Stimulated activated CD4-positive, alpha-beta T cell treated with anti-CD3 and anti-CD28 coated beads, Interleukin-1b, Interleukin-23, amount 100 ng/mL, for 1 hour (primary cell): Measurements from ENCODE around the gene C1orf116.
A peak's percentile ranks its signal among the peaks of the same experiment; 100 is the strongest.
"Not testable (repeated sequence)": the region's sequence is repeated elsewhere in the genome, so short reads cannot be mapped to it uniquely, and the experiment has no call there.

Experiments used
- DNase-seq, 2 donors: peaks; one replicate each; pipeline ENCODE4 v3.0.0-alpha.2; 2020; ENCODE audit warnings: low read depth in 2 of 2

Gene C1orf116

GRCh38 chr1:207058878-207059867 lies 26.6 kb upstream of the C1orf116 start:
- no peak for DNase-seq

GRCh38 chr1:207058252-207058651 lies 25.7 kb upstream of the C1orf116 start:
- DNase-seq: no peak

GRCh38 chr1:207056673-207057072 lies 24.1 kb upstream of the C1orf116 start:
- no peak for DNase-seq

GRCh38 chr1:207055386-207056001 lies 22.9 kb upstream of the C1orf116 start:
- no peak for DNase-seq

- DNase-seq: no peak
Measured at GRCh38 chr1:207054491-207054890, 21.9 kb upstream of the C1orf116 start.

DNA sequence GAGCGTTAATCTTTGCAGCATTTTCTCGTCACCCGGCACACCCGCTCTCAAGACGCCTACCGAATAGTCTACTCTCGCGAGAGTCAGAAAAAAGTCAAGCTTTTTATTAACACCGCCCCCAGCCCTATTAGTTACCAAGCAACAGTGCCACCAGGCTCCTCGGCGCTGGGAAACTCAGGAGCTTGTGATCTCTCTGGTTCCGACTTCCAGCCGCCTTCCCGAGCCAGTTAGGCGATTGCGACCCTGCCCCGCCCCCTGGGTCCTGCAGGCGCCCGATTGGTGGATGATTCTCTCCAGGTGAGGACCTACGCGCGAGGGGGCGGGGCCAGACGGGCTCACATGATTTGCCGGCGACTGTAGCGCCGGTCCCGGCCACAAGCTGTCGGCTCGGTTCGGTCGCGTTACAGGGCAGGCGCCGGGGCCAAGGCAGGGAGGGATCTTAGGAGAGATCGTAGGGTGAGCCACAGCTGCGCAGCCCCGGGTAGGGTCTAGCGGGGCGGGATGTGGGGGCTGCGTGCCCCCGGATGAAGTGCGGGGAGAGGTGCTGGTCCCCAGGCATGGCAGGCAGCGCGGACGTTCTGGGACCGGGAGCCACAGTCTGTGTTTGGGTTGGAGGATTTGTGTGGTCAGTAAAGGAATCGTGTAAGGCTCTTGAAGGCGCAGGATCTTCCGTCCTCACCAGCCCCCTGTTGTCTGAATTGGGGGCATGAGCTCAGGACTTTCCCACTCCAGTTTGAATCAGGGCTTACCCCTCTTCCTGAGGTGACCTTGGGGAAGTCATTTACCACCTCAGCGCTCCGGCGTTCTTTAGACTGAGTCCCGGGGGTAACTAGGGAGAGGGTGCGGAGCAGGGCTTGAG lies 20.6 kb upstream of the C1orf116 start, which contains the start of gene PFKFB2:
Gene PFKFB2 (plus strand): TSS at position 365 of the 859 bp plus-strand sequence. CDS start 1,443 bp downstream, outside the sequence.
- peak; percentile 81 to 95 for DNase-seq

DNA sequence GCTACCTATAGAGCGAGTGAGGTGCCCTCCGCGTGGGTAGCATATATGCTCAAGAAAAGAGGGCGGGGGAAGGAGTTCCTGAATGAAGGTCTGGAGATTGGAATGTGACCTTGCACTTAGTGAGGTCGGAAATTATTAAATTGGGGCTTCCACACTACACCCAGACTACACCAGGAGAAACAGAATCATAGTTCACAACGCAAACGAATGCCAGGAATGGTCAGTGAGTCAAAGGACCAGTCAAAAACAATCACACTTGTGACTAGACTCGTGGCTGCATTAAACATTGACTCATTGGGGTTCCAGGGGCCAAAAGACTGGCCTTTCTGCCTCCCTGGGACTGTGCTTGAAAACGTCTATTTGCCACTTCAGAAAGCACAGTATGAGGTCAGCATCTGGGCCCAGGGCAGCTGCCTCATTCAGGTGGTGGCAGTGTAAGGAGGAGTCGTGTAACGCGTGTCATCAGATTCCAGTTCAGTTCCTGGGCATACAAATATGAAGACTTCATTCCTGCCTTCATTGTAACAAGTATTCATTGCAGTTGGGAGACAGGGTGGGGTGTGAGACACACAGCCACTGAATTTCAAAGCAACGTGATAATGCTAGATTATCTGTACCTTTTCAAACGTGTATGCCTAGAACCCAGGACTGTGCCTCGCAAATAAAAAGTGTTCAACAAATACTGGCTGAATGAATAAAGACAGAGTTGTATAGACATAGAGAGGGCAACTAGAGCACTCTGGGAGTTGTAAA lies 18.8 kb upstream of the C1orf116 start, which contains the start of gene YOD1:
Gene YOD1 (minus strand): TSS at position 18 of the 753 bp plus-strand sequence. CDS start 178 bp downstream, outside the sequence.
- no peak for DNase-seq

DNA sequence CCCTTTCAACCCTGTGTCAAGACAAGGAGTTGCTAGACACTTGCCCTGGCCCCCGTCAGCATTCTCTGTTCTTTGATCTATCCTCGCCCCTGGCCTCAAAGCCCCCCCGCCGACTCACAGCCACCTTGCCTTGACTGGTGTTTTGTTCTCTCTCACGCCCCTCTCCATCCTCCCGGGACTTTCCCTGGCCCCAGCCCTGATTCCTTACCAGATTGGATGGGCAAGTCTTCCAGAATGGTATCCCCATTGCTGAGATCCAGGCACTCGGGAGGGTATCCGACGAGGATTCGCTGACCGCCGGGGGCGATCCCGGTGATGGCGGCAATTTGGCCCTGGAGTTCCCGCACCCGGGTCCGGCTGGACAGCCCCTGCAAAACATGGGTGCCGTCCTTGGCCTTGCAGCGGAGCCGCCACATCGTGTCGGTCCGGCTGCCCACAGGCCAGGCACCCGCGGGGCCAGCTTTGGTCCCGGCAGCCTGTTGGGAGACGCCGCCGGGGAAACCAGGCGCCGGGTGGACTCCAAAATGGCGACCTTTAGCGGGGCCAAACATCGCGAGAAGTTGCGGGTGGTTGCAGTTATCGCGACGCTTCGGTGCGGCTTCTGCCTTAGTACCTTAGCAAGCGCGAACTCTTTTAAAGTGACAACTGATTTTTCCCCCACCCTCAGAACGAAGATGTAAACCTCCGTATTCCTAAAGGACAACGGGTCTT lies 18.1 kb upstream of the C1orf116 start:
- peak; percentile 68 to 79 for DNase-seq

DNA sequence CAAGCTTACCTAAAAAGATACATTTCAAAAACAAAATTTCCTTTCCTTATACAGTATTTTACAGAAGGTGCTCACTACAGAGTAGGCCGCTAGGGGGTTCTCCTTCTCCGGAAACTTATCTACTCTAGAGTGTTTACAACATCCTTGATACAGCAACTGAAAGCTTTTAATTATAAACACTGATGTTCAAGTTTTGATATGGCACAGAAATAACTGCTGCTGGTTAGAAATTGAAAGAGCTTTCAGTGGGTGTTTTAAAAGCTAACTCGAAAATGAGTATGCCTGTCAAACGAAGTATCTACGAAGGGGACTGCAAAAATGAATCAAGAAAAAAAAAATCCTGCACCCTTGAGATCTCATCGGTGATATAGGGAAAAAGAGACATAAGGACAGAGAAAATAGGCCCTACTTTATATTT lies 17.4 kb upstream of the C1orf116 start:
- DNase-seq: no peak

GRCh38 chr1:207049514-207049913 lies 17.0 kb upstream of the C1orf116 start:
- DNase-seq: no peak

GRCh38 chr1:207049054-207049453 lies 16.5 kb upstream of the C1orf116 start:
- no peak for DNase-seq

DNA sequence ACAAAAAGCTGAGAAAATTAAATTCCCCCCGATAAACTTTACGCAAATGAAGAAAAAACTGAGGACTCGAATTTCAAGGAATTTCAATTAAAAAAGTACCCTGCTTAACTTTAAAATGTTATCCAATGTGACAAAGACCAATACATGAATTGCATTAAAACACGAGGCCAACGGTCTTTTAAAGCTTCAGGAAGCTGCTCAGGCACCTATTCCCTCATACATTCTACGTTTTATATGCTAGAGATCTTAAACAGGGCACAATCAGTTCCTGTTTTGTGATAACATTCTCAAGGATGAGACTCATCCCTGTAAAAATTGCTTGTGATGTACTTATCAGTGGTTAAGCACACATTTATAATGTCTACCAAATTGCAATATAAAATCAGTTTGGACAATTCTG lies 15.5 kb upstream of the C1orf116 start:
- DNase-seq: no peak

DNA sequence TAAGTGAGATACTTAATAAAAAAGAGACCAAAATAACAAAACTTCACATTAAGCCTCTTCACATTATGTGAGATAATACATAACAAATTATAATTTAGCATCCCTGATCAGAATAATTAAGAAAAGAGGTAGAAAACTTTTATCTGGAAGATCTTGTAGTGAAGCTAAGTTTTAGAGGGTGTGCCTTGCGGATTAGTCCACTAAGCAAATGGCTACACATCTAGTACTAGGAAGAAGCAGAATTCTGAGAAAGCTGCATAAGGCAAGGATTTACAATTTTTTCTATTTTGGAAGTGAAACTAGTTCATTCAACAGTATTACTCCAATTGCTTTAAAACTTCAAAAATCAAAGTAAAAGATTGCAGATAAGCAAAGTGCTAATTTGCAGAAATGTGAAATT lies 14.9 kb upstream of the C1orf116 start:
- DNase-seq: no peak

- DNase-seq: no peak
Measured at GRCh38 chr1:207045453-207045852, 12.9 kb upstream of the C1orf116 start.

GRCh38 chr1:207041397-207041796 lies 8.8 kb upstream of the C1orf116 start:
- DNase-seq: not testable (repeated sequence)

- no peak for DNase-seq
Measured at GRCh38 chr1:207040181-207040533, 7.6 kb upstream of the C1orf116 start.

DNA sequence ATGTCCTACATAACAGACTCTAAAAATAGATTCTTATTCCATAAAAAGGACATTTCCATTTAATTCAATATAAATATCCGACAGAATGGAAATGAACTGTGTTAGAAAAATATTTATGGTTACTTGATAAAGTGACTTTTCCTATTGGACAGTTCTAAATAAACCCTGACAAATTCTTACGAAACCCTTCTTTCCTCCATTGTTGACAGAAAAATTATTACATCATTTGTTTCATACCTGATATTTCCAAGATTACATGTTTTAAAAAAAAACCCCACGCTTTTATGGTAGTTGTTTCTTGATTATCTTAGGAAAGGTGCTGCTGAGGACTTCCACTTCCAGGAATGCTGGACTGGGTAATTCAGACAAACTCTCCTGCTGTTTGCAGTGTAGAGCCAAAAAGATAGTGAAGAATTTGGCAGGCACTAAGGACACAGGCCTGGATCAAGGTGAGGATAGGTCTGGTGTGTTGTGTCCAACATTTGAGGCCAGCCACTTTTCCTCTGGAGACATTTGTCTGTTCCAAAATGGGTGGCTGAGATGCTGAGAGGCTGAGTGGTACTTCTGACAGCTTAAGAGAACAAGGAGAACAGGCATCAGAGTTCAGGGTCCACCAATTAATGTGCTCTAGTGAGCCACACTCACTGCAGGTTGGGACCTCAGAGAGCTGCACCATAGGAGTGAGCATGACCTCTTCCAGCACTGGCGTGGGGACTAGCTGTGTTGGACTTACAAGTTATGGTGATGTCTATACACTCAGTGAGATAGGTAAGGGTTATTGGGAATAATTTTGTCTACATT lies 7.0 kb upstream of the C1orf116 start:
- DNase-seq: no peak

- no peak for DNase-seq
Measured at GRCh38 chr1:207036865-207037264, 4.3 kb upstream of the C1orf116 start.

DNA sequence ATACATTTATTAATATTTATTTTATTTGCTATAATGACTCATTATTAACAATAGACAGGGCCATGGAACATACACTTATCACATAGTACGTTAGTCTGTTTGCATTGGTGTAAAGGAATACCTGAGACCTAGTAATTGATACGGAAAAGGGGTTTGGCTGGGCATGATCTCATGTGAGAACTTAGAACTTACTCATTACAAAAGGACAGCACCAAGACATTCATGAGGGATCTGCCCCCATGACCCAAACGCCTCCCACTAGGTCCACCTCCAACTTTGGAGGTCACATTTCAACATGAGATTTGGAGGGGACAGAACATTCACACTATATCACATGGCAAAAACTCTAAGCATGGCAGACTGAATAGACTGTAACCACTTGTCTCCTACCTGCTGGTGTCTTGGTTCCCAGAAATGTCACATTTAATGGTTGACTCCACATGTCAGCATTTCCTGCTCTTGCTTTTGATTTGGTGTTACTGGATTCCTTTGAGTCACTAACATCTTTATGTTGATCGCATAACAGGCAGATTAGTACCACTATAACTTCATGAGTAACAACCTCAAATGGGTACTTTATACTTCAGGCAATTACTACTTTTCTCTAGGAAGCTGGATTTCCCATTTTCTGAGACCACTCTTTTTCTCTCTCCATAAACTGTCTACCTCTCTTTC lies 3.5 kb upstream of the C1orf116 start:
- DNase-seq: no peak
